RWPE2 (cell line): Measurements from ENCODE around the gene FRAT2.

ENCODE experiments used
- ATAC-seq: fragments of 200-7000 bp; cut with Tn5 transposase; 3 replicates; pipeline ENCODE4 v1.9.1; 2021; ENCODE audit warnings: low read depth
- DNase-seq: peaks from one replicate; pipeline ENCODE4 v3.0.0-alpha.2; 2020; ENCODE audit warnings: low spot score
- H3K27ac ChIP-seq: fragments of 450-650 bp; 2 replicates; pipeline ENCODE4 v1.5.1; 2017; ENCODE audit warnings: mild to moderate bottlenecking; ENCODE audit not compliant: poor library complexity, severe bottlenecking
- H3K27me3 ChIP-seq: fragments of 250-450 bp; sonication (Bioruptor Pico); 2 replicates; pipeline ENCODE4 v1.5.1; 2021; ENCODE audit warnings: mild to moderate bottlenecking, moderate library complexity; ENCODE audit not compliant: insufficient read depth, poor library complexity, severe bottlenecking
- H3K36me3 ChIP-seq: fragments of 250-450 bp; sonication (Bioruptor Pico); 2 replicates; pipeline ENCODE4 v1.5.1; 2020; ENCODE audit warnings: low read depth, mild to moderate bottlenecking, moderate library complexity
- H3K4me1 ChIP-seq: fragments of 250-450 bp; sonication (Bioruptor Pico); 2 replicates; pipeline ENCODE4 v1.5.1; 2021; ENCODE audit warnings: mild to moderate bottlenecking, moderate library complexity; ENCODE audit not compliant: insufficient read depth, poor library complexity, severe bottlenecking
- H3K4me3 ChIP-seq: fragments of 250-450 bp; sonication (Bioruptor Pico); 2 replicates; pipeline ENCODE4 v1.5.1; 2021; ENCODE audit warnings: mild to moderate bottlenecking, moderate library complexity; ENCODE audit not compliant: severe bottlenecking
- H3K9me3 ChIP-seq: fragments of 250-450 bp; sonication (Bioruptor Pico); 2 replicates; pipeline ENCODE4 v1.5.1; 2021; ENCODE audit warnings: mild to moderate bottlenecking, moderate library complexity; ENCODE audit not compliant: severe bottlenecking
- CTCF ChIP-seq: fragments of 450-650 bp; IDR thresholded peaks from one replicate; pipeline ENCODE4 v1.5.1; 2017; ENCODE audit warnings: mild to moderate bottlenecking, moderate library complexity; ENCODE audit not compliant: poor library complexity, severe bottlenecking

FRAT2 gene

GRCh38 chr10:97329766-97330165 is 4.8 kb downstream of the FRAT2 start:
- no peaks in the 10 kb centered on the region for H3K36me3 ChIP-seq
- no peaks in the 10 kb centered on the region for H3K27me3 ChIP-seq
- no peaks in the 10 kb centered on the region for H3K9me3 ChIP-seq
- DNase-seq (no peak), ATAC-seq (no peak)
- no peak for TF ChIP-seq CTCF
- H3K27ac ChIP-seq, result no peak overlapping the region
- H3K4me1 ChIP-seq, result no peaks in the 10 kb centered on the region
- H3K4me3 ChIP-seq, result no peak overlapping the region

GRCh38 chr10:97328646-97329453 is 5.7 kb downstream of the FRAT2 start:
- Histone ChIP-seq H3K27ac (no peak overlapping the region), H3K4me3 (no peak overlapping the region), H3K9me3 (no peaks in the 10 kb centered on the region), H3K27me3 (no peaks in the 10 kb centered on the region), H3K4me1 (no peaks in the 10 kb centered on the region), H3K36me3 (no peaks in the 10 kb centered on the region)
- ATAC-seq, result no peak
- no peak for TF ChIP-seq CTCF
- DNase-seq, result no peak

- Histone ChIP-seq H3K27ac (no peak overlapping the region), H3K9me3 (no peaks in the 10 kb centered on the region), H3K4me1 (no peaks in the 10 kb centered on the region), H3K36me3 (no peaks in the 10 kb centered on the region), H3K27me3 (no peaks in the 10 kb centered on the region), H3K4me3 (no peak overlapping the region)
- TF ChIP-seq CTCF, result no peak
- ATAC-seq (no peak; the same call in 2 of the 3 replicates), DNase-seq (no peak)
Observed at GRCh38 chr10:97327348-97328294, 6.9 kb downstream of the FRAT2 start.

- no peaks in the 10 kb centered on the region for H3K4me1 ChIP-seq
- no peak overlapping the region for H3K27ac ChIP-seq
- DNase-seq, result no peak
- H3K27me3 ChIP-seq, result no peaks in the 10 kb centered on the region
- H3K4me3 ChIP-seq, result no peak overlapping the region
- TF ChIP-seq CTCF, result no peak
- no peaks in the 10 kb centered on the region for H3K36me3 ChIP-seq
- no peaks in the 10 kb centered on the region for H3K9me3 ChIP-seq
- no peak for ATAC-seq
Observed at GRCh38 chr10:97325754-97326153, 8.8 kb downstream of the FRAT2 start.
